ENCODE results near the gene TNFRSF25. TPM values are rescaled to one million over a fixed set of nuclear protein-coding genes. Genes with fewer than 3 reads are reported as not detected.

The TNFRSF25 gene
- total and polyA plus RNA-seq, 8 donors, result 0.98 to 26.7 (median 2.6) TPM

DNA sequence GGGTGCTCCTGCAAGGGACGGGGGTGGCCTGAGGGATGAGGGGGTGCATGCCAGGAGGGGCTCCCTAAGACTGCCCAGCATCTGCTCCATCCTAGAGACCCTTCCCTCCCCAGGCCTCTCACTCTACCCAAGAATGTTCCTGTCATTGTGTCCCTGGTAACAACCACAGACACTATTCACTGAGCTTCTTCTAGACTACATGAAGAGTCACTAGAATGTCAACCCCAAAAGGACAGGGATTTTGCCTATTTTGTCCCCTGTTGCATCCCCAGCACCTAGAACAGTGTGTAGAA, 2.9 kb downstream of the TNFRSF25 start:
- intact Hi-C loops (cut with DNase I), result no loop called here
- H3K4me3 ChIP-seq, result no peak overlapping the region
- DNase-seq, result no peak

DNA sequence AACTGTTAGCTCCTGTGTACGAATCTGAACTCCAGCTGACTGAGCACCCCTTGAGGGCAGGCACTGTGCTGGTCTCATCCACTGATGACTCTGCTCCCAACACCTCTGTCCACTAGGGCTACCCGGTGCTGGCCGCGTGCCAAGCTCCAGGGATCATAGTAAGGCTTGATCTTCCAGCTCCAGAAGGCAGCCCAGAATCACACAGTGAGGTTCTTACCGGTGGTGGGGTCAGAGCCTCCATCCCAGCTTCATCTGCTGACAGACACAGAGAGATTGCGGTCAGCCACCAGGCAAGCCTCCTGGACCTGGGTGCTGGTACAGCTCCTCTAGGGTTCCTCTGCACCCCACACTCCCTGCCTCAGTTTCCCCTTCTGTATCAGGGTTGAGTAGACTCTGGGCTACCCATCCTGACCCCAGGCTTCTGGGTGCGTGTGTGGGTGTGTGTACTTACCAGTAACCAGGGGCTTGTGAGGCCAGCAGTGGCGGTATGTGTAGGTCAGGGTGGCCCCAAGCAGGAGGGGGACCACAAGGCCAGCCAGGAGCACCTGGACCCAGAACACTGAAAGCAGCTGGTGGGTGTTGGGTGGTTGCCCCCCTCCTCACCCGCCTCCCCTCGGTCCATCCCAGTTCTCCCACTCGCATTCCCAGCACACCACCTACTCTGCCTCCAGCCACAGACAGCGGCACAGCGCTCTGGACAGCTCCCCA, 3.4 kb downstream of the TNFRSF25 start:
- 78 to 84% methylated on average over 13 of the region's 13 CpGs for WGBS, 2 donors

More for the DNA sequence above, 2.9 kb downstream of the TNFRSF25 start:
- TF ChIP-seq, protein P1, sequence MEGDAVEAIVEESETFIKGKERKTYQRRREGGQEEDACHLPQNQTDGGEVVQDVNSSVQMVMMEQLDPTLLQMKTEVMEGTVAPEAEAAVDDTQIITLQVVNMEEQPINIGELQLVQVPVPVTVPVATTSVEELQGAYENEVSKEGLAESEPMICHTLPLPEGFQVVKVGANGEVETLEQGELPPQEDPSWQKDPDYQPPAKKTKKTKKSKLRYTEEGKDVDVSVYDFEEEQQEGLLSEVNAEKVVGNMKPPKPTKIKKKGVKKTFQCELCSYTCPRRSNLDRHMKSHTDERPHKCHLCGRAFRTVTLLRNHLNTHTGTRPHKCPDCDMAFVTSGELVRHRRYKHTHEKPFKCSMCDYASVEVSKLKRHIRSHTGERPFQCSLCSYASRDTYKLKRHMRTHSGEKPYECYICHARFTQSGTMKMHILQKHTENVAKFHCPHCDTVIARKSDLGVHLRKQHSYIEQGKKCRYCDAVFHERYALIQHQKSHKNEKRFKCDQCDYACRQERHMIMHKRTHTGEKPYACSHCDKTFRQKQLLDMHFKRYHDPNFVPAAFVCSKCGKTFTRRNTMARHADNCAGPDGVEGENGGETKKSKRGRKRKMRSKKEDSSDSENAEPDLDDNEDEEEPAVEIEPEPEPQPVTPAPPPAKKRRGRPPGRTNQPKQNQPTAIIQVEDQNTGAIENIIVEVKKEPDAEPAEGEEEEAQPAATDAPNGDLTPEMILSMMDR (IDR thresholded peaks at IDR 0.05), result no peak
- Histone ChIP-seq H3K4me1 (no peaks in the 10 kb centered on the region), H3K36me3 (no peaks in the 10 kb centered on the region), H3K27ac (no peak overlapping the region), H3K27me3 (no peaks in the 10 kb centered on the region), H3K9me3 (no peaks in the 10 kb centered on the region)
- no peak for ATAC-seq
- WGBS, 2 donors, result 63 to 88% methylated on average over 1 of the region's 1 CpG
- no peak for FAIRE-seq

DNA sequence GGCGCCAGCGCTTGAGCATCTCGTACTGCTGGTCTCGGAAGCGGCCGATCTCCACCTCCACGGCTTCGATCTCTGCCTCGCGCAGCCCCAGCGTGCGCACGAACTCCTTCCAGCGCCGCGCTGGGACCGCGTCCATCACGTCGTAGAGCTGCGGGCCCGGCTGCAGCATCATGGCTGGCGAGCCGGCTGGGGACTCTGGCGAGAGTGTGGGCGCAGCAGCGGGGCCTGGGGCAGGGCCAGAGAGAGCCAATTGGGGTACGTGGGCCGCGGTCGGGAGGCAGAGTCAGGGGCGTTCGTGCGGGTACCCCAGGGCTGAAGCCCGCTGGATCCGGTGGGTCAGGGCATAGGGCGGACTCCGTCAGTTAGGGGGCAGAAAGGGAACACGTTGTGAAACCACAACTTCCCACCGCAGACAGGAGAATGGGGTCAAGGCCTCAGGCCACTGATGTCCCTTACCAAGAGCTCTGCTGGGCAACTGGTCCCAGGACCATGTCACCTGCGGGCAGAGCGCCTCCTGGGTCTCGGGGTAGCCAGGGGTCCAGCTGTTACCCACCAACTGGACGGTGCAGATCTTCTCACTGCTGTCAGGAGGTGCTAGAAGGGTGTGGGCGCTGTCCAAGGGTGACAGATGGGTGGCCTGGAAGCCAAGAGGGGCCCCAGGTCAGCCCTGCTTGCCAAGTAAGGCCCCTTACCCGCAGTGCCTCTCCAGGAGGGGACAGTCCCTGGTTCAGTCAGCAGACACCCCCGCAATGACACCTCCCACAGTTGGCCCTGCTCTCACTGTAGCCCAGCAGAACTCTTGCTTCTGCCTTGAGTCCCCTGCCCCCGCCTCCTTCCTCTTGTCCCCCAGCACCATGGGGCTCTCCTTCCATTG, 4.2 kb downstream of the TNFRSF25 start:
- intact Hi-C loops (cut with DNase I), result no loop called here
- Histone ChIP-seq H3K4me1 (no peaks in the 10 kb centered on the region), H3K27ac (no peak overlapping the region), H3K4me3 (no peak overlapping the region), H3K9me3 (no peaks in the 10 kb centered on the region), H3K36me3 (no peaks in the 10 kb centered on the region), H3K27me3 (no peaks in the 10 kb centered on the region)
- WGBS, 2 donors, result 86 to 89% methylated on average over 47 to 48 of the region's 48 CpGs
- FAIRE-seq (no peak), DNase-seq (peak in 1 of 6 donors; percentile 54), ATAC-seq (no peak)
- TF ChIP-seq, protein P1 (IDR thresholded peaks at IDR 0.05), result no peak

More for the DNA sequence above, 3.4 kb downstream of the TNFRSF25 start:
- H3K27ac ChIP-seq, result no peak overlapping the region
- H3K4me1 ChIP-seq, result no peaks in the 10 kb centered on the region
- ATAC-seq (no peak), FAIRE-seq (no peak), DNase-seq (peak in 2 of 6 donors; percentile 40 to 73)
- TF ChIP-seq, protein P1 (IDR thresholded peaks at IDR 0.05), result no peak
- H3K9me3 ChIP-seq, result no peaks in the 10 kb centered on the region
- H3K36me3 ChIP-seq, result no peaks in the 10 kb centered on the region
- intact Hi-C loops (cut with DNase I), result no loop called here
- H3K4me3 ChIP-seq, result no peak overlapping the region
- H3K27me3 ChIP-seq, result no peaks in the 10 kb centered on the region

DNA sequence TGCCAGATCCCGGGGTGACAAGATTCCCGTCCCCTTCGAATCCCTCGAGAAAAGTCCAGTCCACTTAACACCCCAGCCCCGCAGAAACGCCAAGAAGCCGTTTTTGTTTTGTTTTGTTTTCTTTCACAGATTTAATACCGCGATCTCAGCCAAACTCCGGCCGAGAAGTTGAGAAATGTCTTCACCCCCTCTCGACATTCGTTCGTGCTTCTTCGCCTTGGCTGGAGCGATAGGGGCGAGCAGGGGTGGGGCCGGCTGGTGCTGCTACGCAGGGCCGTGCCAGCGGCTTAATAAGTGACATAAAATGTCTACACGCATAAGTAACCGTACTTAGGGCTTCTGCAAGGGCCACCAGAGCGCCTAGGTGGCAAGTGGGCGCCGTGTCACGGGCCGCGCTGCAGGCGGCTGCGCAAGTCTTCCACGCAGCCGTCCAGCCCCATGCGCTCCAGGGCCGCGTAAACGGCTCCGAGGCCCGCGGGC, 4.9 kb downstream of the TNFRSF25 start:
- intact Hi-C loops (cut with DNase I), result no loop called here
- Histone ChIP-seq H3K27me3 (no peaks in the 10 kb centered on the region), H3K4me1 (no peaks in the 10 kb centered on the region), H3K36me3 (no peaks in the 10 kb centered on the region), H3K4me3 (no peak overlapping the region), H3K27ac (no peak overlapping the region), H3K9me3 (no peaks in the 10 kb centered on the region)
- WGBS, 2 donors, result 78 to 79% methylated on average over 40 of the region's 40 CpGs
- TF ChIP-seq, protein P1 (IDR thresholded peaks at IDR 0.05), result no peak
- DNase-seq (no peak), FAIRE-seq (no peak), ATAC-seq (no peak)

Measured in pancreas (tissue), 10 donors.